GM12874 (cell line): Measurements from ENCODE around the gene MBD6.

ENCODE experiments used
- TF ChIP-seq, protein P1 (sequence below): IDR thresholded peaks from 2 replicates; pipeline ENCODE4 v1.5.1; 2011; ENCODE audit warnings: low read depth, mild to moderate bottlenecking, control low read depth, low read length, moderate library complexity; ENCODE audit not compliant: insufficient read depth

MBD6 gene, protein sequence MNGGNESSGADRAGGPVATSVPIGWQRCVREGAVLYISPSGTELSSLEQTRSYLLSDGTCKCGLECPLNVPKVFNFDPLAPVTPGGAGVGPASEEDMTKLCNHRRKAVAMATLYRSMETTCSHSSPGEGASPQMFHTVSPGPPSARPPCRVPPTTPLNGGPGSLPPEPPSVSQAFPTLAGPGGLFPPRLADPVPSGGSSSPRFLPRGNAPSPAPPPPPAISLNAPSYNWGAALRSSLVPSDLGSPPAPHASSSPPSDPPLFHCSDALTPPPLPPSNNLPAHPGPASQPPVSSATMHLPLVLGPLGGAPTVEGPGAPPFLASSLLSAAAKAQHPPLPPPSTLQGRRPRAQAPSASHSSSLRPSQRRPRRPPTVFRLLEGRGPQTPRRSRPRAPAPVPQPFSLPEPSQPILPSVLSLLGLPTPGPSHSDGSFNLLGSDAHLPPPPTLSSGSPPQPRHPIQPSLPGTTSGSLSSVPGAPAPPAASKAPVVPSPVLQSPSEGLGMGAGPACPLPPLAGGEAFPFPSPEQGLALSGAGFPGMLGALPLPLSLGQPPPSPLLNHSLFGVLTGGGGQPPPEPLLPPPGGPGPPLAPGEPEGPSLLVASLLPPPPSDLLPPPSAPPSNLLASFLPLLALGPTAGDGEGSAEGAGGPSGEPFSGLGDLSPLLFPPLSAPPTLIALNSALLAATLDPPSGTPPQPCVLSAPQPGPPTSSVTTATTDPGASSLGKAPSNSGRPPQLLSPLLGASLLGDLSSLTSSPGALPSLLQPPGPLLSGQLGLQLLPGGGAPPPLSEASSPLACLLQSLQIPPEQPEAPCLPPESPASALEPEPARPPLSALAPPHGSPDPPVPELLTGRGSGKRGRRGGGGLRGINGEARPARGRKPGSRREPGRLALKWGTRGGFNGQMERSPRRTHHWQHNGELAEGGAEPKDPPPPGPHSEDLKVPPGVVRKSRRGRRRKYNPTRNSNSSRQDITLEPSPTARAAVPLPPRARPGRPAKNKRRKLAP

DNA sequence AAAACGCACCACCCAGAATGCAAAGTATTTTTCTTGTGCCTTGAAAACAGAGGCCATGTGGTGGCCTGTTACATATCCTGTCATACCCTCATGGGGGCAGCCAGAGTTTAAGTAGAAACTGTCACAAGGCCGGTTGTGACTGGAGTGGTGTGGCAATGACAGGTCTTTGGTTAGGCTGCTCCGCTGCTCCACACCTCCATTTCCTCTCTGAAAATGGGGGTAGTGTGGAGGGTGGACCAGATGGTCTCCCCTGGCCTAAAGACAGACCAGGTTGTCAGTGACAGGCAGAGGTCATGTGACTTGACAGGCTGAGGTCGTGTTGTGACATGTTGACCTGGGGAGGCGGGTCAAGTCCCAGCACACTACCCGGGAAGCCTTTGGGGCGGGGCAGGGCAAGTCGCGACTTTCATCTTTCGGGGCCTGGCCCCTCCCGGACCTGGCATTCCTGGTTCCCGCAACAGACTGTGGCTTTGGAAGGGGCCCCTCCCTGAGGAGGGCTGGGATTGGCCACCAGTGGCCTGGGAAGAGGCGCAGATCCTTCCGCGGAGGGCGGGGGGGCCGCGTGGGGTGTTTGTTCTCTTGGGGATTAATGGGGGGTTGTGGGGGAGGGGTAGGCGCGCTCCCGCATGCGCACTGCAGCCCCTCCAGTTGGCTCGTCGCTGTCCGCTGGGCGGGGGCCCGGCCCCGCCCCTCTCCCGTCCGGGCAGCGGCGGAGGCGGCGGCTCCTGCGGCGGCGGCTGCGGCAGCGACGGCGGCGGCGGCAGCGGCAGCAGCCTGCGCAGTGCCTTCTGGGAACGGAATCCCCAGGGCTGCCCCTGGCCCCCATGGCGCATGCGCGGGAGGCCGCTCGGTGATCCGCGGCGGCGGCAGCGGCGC, at the start of gene MBD6:
Gene MBD6 (plus strand): TSS at position 814 of the 876 bp plus-strand sequence. CDS start 1,480 bp downstream, outside the sequence.
- TF ChIP-seq, protein P1, sequence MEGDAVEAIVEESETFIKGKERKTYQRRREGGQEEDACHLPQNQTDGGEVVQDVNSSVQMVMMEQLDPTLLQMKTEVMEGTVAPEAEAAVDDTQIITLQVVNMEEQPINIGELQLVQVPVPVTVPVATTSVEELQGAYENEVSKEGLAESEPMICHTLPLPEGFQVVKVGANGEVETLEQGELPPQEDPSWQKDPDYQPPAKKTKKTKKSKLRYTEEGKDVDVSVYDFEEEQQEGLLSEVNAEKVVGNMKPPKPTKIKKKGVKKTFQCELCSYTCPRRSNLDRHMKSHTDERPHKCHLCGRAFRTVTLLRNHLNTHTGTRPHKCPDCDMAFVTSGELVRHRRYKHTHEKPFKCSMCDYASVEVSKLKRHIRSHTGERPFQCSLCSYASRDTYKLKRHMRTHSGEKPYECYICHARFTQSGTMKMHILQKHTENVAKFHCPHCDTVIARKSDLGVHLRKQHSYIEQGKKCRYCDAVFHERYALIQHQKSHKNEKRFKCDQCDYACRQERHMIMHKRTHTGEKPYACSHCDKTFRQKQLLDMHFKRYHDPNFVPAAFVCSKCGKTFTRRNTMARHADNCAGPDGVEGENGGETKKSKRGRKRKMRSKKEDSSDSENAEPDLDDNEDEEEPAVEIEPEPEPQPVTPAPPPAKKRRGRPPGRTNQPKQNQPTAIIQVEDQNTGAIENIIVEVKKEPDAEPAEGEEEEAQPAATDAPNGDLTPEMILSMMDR: no peak

DNA sequence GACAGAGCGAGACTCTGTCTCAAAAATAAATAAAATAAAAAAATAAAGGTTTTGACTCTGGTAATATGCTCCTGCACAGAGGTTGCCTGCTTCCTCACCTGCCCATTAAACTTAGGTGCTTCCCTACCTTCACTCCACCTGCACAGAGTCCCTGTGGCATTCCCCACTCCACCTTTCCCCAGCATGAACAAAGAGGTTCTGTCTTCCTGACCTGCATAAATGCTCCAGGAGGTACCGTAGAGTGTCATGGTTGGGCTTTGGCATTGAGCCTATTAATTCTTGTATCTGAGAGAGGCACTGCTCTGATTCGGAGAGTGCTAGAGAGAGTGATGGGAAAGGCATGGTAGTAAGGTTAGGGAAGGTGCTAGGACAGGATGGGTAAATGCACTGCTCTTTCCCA, 49.2 kb upstream of the MBD6 start:
- TF ChIP-seq, protein P1: no peak

DNA sequence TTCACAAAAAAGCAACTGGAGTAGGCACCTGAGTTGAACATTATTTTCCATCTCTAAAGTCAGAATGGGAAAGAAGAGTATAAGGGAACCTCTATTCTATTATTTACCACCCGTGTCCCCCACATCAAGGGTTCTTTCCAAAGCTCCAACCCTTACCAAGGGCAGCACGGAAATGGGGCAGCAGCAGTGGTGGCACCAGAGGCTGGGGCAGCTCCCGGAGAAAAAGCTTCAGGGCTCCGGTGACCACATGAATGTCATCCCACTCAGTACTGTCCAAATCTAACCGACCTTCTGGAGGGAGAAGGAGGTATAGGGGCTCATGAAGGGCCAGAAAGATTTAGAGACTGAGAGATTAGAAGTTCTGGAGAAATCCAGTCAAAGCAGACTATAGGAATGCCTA, 48.7 kb upstream of the MBD6 start:
- TF ChIP-seq, protein P1: no peak

DNA sequence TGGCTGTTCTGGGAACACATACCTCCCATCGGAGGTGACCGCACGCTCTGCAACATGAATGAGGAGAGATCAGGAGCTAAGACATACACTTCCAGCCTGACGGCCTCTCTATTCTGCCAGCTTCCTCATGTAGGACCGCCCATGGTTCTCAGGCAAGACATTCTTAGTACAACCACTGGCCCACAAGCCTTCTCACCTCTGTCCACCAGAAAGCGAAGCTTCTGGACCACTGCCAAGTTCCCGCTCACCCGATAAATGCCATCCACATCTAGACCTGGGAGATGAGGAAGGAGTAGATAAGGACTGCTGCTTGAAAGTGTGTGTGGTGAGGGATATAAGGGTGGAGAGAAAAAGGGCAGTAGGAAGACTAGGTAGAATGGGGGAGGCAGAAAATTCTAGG, 48.2 kb upstream of the MBD6 start:
- TF ChIP-seq, protein P1: no peak

DNA sequence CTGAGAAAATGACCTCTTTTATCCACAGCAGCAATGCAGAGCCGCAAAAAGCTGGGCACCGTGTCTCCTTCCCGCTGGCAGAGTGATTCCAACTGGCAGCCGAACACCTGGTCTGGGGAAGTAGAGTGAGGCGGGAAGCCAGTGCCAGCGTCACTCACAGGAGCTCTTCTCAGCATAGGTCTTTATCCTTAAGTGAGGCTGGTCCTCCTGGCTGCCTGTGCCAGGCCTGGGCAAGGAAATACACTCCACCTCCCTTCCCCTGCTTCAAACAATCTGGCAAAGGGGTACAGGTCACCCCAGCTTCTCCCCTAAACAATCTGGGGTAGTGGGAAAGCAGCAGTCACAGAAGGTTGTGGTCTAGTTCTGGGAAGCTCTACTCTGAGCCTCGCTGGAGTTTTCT, 47.8 kb upstream of the MBD6 start:
- TF ChIP-seq, protein P1: no peak

DNA sequence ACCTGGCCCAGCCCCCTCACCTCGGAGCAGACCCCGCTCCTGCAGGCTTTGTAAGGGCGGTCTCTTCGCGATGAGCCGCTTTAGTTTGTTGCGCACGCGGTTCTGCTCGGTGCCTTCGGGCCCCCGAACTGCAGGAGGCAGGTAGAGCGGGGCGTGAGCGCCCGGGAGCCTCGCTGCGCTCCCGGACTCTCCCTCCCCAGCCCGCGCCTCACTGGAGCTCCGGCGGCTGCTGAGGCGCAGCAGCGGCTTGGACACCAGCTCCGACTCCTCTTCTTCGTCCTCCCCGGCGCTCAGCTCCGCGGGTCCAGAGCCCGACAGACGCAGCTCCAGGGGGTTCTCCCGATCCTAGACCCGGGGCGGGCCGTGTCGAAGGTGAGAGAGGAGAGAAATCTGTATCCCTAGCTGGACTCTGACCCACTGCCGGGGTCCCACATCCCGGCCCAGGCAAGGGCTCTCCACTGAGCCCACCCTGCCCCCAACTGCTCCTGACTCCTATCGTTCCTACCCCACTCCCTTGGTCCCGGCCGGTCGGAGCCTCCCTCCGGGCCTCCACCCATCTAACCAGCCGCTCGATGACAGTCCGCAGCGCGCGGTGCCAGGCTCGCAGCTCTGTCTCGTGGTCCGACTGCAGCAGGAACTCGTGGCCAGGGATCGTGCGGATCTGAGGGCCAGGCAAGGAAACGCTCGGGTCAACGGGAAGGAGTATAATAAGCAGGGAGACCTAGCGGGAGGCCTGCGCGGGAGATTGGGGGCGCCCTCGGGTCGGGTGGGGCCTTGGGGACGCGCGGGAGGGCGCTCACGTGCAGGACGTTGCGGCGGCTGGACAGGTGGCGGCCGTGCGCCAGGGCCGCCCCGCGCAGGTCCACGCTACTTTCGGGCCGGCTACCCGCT, 47.1 kb upstream of the MBD6 start:
- TF ChIP-seq, protein P1: no peak
